Prostate gland (tissue), 2 donors: Measurements from ENCODE around the gene KDM4B.

Experiments used
- CTCF ChIP-seq, 4 experiments: fragments of 200-600 bp in 2 of 4; fragments of 450-650 bp in 2 of 4; sonication (generic) in 2 of 4; IDR thresholded peaks; 1 replicate in 3 of 4; 2 replicates in 1 of 4; pipeline ENCODE4 v1.5.1; 2016 to 2019; ENCODE audit warnings: antibody characterized with exemption in 4 of 4, mild to moderate bottlenecking in 2 of 4, moderate library complexity in 2 of 4
- POLR2A ChIP-seq: fragments of 450-650 bp; IDR thresholded peaks from one replicate; pipeline ENCODE4 v1.6.1; 2016; ENCODE audit warnings: antibody characterized with exemption, mild to moderate bottlenecking

- no peak for TF ChIP-seq CTCF (IDR thresholded peaks at IDR 0.05)
- TF ChIP-seq POLR2A = no peak
Observed at GRCh38 chr19:5108866-5109265, 140.0 kb downstream of the KDM4B start.
